Measurements from ENCODE around the gene BSN. TPM values are rescaled to one million over a fixed set of nuclear protein-coding genes. Genes with fewer than 3 reads are reported as not detected.

The BSN gene
- total RNA-seq, 1 donor from 2014 or later = 0.08 TPM

DNA sequence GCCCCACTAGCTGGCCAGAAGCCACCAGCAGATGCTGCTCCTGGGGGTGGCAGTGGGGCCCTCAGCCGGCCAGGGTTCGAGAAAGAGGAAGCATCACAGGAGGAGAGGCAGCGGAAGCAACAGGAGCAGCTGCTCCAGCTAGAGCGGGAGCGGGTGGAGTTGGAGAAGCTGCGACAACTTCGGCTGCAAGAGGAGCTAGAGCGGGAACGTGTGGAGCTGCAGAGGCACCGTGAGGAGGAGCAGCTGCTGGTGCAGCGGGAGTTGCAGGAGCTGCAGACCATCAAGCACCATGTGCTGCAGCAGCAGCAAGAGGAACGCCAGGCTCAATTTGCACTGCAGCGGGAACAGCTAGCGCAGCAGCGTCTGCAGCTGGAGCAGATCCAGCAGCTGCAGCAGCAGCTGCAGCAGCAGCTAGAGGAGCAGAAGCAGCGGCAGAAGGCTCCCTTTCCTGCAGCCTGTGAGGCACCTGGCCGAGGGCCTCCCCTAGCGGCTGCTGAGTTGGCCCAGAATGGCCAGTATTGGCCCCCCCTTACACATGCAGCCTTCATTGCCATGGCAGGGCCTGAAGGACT is 102.3 kb downstream of the BSN start:
- ATAC-seq = no peak

GRCh38 chr3:49657208-49657915 is 103.1 kb downstream of the BSN start:
- no peak for ATAC-seq

GRCh38 chr3:49658711-49659110 is 104.4 kb downstream of the BSN start:
- ATAC-seq = no peak

DNA sequence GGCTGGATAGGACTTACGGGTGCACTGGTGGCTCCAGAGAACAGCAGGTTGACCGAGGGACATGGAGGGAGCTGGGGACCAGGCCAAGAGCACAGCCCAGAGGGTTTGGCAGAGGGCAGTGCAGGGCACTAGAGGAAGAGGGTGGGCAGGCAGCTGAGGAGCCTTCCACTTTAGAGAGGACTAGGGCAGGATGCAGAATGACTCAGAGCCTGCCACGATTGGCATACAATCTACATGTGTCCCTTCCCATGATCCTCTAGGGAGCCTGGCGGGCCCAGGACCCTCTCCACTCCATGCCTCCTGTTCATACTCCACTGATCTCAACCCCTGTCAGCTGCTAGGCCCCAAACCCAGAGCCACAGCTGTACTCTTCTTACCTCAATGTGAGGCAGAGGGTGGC is 105.5 kb downstream of the BSN start:
- ATAC-seq = no peak

- peak; percentile 7 for ATAC-seq
Measured at GRCh38 chr3:49661281-49661680, 107.0 kb downstream of the BSN start.

DNA sequence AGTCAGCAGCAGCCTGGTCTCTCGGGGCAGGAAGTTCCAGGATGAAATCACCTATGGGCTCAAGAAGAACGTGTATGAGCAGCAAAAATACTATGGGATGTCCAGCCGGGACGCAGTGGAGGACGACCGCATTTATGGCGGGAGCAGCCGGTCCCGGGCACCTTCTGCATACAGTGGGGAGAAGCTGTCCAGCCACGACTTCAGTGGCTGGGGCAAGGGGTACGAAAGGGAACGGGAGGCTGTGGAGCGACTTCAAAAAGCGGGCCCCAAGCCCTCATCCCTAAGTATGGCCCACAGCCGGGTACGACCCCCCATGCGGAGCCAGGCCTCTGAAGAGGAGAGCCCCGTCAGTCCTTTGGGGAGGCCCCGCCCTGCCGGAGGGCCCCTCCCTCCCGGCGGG is 107.7 kb downstream of the BSN start:
- ATAC-seq = no peak

DNA sequence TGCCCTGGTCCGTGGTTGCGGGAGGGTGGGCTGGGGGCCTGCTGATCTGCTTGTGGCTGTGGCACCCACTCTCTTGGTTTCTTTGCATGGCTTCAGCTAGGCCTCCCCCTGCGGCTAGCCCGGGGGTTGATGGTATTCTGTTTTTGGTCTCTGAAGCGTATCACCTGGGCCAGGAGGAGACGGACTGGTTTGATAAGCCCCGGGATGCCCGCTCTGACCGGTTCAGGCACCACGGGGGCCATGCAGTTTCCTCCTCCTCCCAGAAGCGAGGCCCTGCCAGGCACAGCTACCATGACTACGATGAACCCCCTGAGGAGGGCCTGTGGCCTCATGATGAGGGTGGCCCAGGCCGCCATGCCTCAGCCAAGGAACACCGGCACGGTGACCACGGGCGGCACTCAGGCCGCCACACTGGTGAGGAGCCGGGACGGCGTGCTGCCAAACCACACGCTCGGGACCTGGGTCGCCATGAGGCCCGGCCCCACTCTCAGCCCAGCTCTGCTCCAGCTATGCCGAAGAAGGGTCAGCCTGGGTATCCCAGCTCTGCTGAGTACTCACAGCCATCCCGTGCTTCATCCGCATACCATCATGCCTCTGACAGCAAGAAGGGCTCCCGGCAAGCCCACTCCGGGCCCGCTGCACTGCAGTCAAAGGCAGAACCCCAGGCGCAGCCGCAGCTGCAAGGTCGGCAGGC is 108.6 kb downstream of the BSN start:
- no peak for ATAC-seq

DNA sequence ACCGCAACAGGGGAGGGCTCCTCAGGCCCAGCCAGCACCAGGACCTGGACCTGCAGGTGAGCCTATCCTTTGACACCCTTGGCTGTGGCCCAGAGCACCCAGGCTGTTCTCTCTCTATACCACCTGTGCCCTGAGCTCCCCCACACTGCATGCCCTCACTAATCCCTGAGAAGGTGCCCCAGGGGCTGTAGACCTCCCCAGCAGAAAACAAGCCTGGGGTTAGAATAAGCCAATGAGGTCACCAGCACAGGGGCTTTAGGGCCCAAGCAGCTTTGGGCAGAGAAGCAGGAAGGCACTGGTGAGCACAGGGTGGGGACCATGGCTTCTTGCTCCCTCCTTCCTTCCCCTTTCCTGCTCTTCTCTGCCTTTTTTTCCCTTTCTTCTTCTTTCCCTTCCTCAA is 109.6 kb downstream of the BSN start:
- no peak for ATAC-seq

GRCh38 chr3:49664300-49664699 is 110.0 kb downstream of the BSN start:
- ATAC-seq = no peak

DNA sequence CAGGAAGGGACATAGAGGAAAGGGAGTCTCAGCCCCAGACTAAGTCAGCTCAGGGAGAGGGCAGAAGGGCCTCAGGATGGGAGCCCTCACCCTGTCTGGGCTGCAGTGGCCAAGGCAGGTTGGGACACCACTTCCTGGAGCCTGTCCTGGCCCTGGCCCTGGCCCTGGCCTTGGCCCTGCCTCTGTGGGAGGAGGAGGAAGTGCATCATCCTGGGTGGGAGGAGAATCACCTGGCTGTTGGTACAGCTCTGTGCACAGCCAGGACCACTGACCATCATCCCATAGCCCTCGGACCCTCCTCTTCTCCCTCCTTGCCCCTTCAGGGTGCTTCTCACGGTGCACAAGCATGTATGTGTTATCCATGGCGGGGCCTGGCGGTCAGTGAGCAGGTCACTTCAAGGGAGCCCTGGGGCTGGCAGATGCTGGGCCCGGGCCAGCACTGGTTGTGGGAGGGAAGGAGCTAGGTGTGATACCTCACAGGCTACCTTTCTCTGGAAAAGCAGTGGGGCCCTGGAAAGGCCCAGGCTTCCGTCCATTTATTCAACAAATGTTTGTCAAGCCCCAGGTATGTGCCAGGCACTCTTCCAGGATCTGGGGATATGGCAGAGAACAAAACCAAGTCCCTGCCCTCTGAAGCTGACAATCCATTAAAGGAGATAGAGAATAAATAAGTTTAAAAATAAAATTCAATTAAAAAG is 111.7 kb downstream of the BSN start:
- peak; percentile 44 for ATAC-seq

GRCh38 chr3:49666592-49666991 is 112.3 kb downstream of the BSN start:
- ATAC-seq = no peak

DNA sequence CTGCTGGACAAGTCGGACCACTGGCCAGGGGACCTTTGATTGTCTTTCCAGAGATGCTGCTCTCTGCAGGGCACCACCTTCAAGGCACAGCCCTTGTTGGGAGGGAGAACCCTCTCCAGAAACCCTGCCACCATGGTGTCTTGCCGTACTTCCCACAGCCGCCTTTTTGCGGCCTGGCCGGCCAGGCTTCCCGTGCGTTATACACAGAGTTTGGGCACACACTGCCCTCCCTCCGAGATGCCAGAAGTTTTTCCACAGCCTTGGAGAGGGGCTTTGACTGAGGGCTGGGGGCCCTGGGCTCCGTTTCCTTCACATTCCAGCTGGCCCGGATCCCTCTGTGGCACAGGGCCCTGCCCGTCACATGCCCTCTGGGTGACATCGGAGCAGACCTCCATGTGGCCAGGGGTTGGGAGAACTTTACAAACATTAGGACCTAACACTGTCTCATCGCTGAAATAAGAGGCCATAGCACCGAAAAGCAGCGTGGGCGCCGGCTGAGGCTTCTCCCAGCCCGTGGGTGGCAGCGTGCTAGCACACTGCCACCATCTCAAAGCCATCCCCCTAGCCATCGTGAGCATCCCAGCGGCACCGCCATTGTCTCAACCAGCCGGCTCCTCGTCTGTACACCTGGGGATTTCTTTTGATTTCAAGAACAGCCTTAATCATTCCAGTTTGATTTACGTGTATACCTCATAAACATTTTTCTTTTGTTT is 113.6 kb downstream of the BSN start:
- no peak for ATAC-seq

- ATAC-seq = no peak
Measured at GRCh38 chr3:49668414-49668797, 114.1 kb downstream of the BSN start.

- ATAC-seq = no peak
Measured at GRCh38 chr3:49668861-49669260, 114.6 kb downstream of the BSN start.

DNA sequence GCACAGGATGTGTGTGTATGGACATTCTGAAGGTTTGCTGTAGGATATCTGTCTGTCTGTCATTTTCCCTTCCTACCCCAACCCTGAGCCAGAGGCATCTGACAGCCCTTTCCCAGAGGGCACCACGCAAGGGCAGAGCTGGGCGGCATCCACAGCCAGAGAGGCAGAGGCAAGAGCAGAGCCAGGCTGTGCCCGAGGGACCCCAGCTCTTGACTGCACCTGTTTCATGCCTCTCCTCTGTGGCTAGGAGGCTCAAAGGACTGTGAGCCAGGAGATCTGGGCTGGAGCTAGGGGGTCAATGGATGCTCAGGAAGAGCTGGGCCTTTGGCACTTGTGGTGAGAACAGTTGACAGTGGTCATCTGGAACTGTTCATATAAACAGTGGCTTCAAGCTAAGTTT is 115.1 kb downstream of the BSN start:
- ATAC-seq = no peak

DNA sequence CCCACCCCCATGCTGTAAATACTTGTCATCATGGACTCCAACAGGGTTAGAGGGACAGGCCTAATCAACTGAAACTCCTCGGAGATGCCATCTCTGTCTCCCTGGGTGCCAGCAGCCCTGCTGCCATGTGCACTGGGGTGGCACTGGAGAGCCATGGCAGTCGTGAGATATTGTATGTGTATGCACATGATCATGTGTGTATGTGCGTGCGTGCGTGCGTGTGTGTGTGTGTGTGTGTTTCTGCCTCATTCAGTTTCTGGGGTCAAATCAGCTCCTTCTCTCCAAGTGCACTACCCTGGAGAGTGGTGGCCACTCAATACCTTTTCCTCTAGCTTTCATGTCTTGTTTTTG is 116.6 kb downstream of the BSN start:
- ATAC-seq = no peak

DNA sequence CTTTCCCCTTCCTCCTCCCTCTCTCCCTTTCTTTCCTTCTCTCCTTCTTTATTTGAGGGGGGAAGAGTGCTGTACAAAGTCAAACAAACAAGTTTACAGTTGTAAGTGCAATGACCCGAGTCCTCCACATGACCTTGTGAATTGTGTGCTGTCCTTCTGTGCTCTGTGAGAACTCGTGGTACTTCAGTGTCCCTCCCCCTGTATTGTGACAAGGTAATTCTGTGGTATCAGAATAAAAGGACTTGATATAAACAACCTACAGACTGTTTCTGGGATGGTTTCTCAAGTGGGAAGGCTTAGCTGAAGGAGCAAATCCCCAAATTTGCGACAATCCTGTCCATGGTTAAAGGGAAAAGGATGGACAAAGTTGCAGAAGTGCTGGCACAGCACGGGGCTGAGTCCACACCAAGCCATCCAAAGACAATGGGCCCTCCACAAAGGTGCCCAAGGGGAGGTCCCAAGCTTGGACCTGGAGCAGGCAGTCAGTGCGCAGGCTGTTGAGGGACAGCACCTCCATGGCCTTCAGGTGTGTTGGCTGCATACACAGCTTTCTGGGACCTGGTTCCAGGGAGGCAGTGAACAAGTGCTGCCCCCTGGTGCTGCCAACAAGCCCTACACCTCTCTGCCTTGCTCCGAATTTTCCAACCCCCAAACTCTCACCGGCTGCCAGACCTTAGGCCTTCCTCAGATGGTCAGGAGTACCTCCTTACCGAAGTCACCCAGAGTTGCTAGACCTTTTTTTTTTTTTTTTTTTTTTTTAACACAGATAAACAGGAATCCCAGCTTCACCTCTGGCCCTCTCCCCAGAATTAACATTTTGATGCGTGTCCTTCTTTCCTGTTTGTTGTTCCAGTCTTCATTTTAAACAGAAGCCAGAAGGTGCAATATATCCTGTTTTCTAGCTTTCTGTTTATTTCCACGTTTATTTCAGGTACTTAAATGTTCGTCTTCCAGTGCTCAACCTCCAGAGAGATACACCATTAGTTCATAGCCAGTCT is 117.3 kb downstream of the BSN start:
- ATAC-seq = peak; percentile 34

- ATAC-seq = peak; percentile 1
Measured at GRCh38 chr3:49673121-49673714, 118.9 kb downstream of the BSN start.

DNA sequence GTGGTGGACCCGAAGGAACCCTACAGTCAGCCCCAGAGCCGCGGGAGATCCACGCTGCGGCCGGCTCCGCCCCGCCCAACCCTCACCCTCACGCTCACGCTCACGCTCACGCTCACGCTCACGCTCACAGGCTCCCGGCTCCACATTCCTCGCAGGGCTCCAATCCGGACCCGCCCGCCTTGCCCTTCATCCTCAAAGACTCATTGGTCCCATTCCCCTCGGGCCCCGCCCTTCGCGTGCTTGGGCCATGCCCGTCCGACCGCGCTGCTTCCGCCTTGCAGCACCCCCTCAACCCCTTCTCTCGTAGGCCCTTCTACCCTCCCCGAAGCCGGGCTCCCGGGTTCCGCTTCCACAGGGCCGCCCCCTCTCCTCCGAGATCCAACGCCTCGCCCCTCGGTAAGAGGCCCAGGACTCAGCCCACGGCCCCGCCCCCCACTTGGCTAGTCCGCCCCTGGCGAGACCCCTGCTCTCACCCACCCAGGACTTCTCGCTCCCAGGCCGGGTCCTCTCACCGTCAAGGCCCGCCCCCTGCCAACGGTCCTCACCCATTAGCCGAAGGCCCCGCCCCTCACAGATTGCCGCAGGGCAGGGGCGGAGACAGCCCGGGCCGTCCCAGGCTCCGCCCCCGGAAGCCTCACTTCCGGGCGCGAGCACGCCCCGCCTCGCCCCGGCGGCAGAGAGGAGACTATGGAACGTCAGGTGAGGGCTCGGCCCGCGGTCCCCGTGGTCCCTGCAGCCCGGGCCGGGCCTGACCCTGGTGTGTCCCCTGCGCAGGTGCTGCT is 119.6 kb downstream of the BSN start, which contains the start of gene APEH:
TSS of gene APEH (plus strand) at position 637 of the 782 bp plus-strand sequence. CDS start at position 688, 51 bp downstream.
- peak; percentile 90 for ATAC-seq

- ATAC-seq = peak; percentile 26
Measured at GRCh38 chr3:49674497-49674983, 120.3 kb downstream of the BSN start.

Measured in esophagus mucosa (tissue), 1 donor.